Gastrocnemius medialis (tissue), 4 donors: ENCODE measurements around the gene WWOX. TPM values are rescaled to one million over a fixed set of nuclear protein-coding genes. Genes with fewer than 3 reads are reported as not detected.

ENCODE experiments used
- ATAC-seq, 2 donors: fragments of 150-250 bp; one replicate each; pipeline ENCODE4 v1.9.1; 2016
- DNase-seq, 2 donors: peaks; one replicate each; pipeline ENCODE4 v3.0.0-alpha.2; 2019
- H3K27ac ChIP-seq, 4 donors: fragments of 200-600 bp; sonication (generic); 1 replicate in 1 of 4; 2 replicates in 3 of 4; pipeline ENCODE4 v1.5.1; 2016 to 2018; ENCODE audit warnings: mild to moderate bottlenecking in 2 of 4, moderate library complexity in 1 of 4
- H3K27me3 ChIP-seq, 3 donors: fragments of 200-600 bp; sonication (generic) in 2 of 3; 1 replicate in 1 of 3; 2 replicates in 2 of 3; pipeline versions ENCODE4 v1.5.1 to v1.6.0; 2016 to 2019; ENCODE audit warnings: mild to moderate bottlenecking in 1 of 3, moderate library complexity in 1 of 3
- H3K36me3 ChIP-seq, 2 donors: fragments of 200-600 bp; sonication (generic) in 1 of 2; one replicate each; pipeline ENCODE4 v1.5.1; 2017 to 2018
- H3K4me1 ChIP-seq, 2 donors: fragments of 200-600 bp; sonication (generic) in 1 of 2; one replicate each; pipeline ENCODE4 v1.5.1; 2016 to 2017; ENCODE audit warnings: mild to moderate bottlenecking in 2 of 2
- H3K4me3 ChIP-seq, 4 donors: fragments of 200-600 bp; sonication (generic) in 3 of 4; 1 replicate in 1 of 4; 2 replicates in 3 of 4; pipeline ENCODE4 v1.5.1; 2016 to 2019; ENCODE audit warnings: mild to moderate bottlenecking in 2 of 4
- H3K9me3 ChIP-seq, 3 donors: fragments of 200-600 bp; sonication (generic) in 2 of 3; 1 replicate in 1 of 3; 2 replicates in 2 of 3; pipeline ENCODE4 v1.5.1; 2016 to 2019
- POLR2A ChIP-seq, 2 donors: fragments of 450-650 bp; IDR thresholded peaks; one replicate each; pipeline ENCODE4 v1.6.1; 2017; ENCODE audit warnings: antibody characterized with exemption in 2 of 2, mild to moderate bottlenecking in 2 of 2, moderate library complexity in 2 of 2
- in situ Hi-C, 4 donors: fragments of 200-750 bp; cut with MboI; loops; one replicate each; pipeline versions ENCODE4 v1.15.0 to v1.8.0; 2017; ENCODE audit warnings: low sequenced_read_pairs in 4 of 4
- intact Hi-C: fragments of 100-400 bp; cut with DNase I; formaldehyde crosslinking; loops from one replicate; pipeline ENCODE4 v1.15.1; 2023; ENCODE audit warnings: low total_unique reads
- total RNA-seq, 4 donors: library from RNA; depleted of rRNA; stranded (reverse); fragments of >200 nt; gene quantifications; one replicate each; pipeline versions ENCODE4 v1.1.0 to v1.2.3, GENCODE V29; 2016
- TF ChIP-seq, protein P1 (sequence below), 5 experiments: fragments of 450-650 bp in 3 of 5; fragments of 200-600 bp in 2 of 5; sonication (generic) in 2 of 5; IDR thresholded peaks in 4 of 5; conservative IDR thresholded peaks in 1 of 5; 1 replicate in 4 of 5; 2 replicates in 1 of 5; pipeline ENCODE4 v1.5.1; 2016 to 2019; ENCODE audit warnings: antibody characterized with exemption in 5 of 5, mild to moderate bottlenecking in 3 of 5, moderate library complexity in 3 of 5

The WWOX gene
- total RNA-seq, 4 donors from 2014 or later, result 3.3 to 13.0 (median 6.0) TPM

DNA sequence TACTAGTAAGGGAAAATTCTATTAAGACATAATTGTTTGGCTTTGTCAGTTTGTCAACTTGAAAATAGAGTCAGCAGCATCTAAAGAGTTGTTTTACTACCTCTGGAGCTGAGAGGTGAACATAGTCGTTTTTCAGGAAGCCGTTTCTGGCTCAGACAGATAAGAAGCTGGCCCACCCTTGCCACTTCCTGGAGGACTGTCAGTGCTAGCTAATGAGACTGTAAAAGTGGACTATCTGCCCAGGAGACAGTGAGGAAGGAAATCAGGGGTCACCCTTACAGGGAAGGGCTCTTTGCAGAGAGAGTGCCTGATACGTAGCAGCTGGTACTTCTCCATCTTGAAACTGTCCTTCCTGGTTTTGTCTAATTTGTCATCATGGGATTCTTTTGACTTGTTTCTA is 328.7 kb downstream of the WWOX start:
- Histone ChIP-seq H3K36me3 (no peaks in the 10 kb centered on the region), H3K4me1 (no peaks in the 10 kb centered on the region), H3K9me3 (no peaks in the 10 kb centered on the region), H3K27me3 (no peaks in the 10 kb centered on the region), H3K4me3 (no peak overlapping the region), H3K27ac (no peak overlapping the region)
- DNase-seq (no peak), ATAC-seq (no peak)
- in situ Hi-C loops, result loop anchor here in 1 of 4 donors (25.0 kb wide), 1 partner anchor 291 kb away; no protein-coding TSS in a partner anchor
- intact Hi-C loops, result no loop called here
- TF ChIP-seq, protein P1, sequence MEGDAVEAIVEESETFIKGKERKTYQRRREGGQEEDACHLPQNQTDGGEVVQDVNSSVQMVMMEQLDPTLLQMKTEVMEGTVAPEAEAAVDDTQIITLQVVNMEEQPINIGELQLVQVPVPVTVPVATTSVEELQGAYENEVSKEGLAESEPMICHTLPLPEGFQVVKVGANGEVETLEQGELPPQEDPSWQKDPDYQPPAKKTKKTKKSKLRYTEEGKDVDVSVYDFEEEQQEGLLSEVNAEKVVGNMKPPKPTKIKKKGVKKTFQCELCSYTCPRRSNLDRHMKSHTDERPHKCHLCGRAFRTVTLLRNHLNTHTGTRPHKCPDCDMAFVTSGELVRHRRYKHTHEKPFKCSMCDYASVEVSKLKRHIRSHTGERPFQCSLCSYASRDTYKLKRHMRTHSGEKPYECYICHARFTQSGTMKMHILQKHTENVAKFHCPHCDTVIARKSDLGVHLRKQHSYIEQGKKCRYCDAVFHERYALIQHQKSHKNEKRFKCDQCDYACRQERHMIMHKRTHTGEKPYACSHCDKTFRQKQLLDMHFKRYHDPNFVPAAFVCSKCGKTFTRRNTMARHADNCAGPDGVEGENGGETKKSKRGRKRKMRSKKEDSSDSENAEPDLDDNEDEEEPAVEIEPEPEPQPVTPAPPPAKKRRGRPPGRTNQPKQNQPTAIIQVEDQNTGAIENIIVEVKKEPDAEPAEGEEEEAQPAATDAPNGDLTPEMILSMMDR (IDR thresholded peaks at IDR 0.05 in 4 of 5, conservative IDR thresholded peaks at IDR 0.05 in 1 of 5), result no peak
- no peak for TF ChIP-seq POLR2A (IDR thresholded peaks at IDR 0.05)

- no peaks in the 10 kb centered on the region for H3K9me3 ChIP-seq
- intact Hi-C loops, result no loop called here
- H3K27me3 ChIP-seq, result no peaks in the 10 kb centered on the region
- in situ Hi-C loops, result loop anchor here in 1 of 4 donors (25.0 kb wide), 1 partner anchor 293 kb away; no protein-coding TSS in a partner anchor
- no peak for TF ChIP-seq POLR2A (IDR thresholded peaks at IDR 0.05)
- TF ChIP-seq, protein P1 (IDR thresholded peaks at IDR 0.05 in 4 of 5, conservative IDR thresholded peaks at IDR 0.05 in 1 of 5), result no peak
- no peaks in the 10 kb centered on the region for H3K4me1 ChIP-seq
- no peaks in the 10 kb centered on the region for H3K36me3 ChIP-seq
- H3K4me3 ChIP-seq, result no peak overlapping the region
- no peak overlapping the region for H3K27ac ChIP-seq
- no peak for DNase-seq
- ATAC-seq, result no peak
Observed at GRCh38 chr16:78430281-78430680, 330.8 kb downstream of the WWOX start.

GRCh38 chr16:78431004-78431670 is 331.7 kb downstream of the WWOX start:
- intact Hi-C loops, result no loop called here
- H3K9me3 ChIP-seq, result no peaks in the 10 kb centered on the region
- no peak overlapping the region for H3K4me3 ChIP-seq
- no peaks in the 10 kb centered on the region for H3K36me3 ChIP-seq
- TF ChIP-seq, protein P1 (IDR thresholded peaks at IDR 0.05 in 4 of 5, conservative IDR thresholded peaks at IDR 0.05 in 1 of 5), result no peak
- no peak for TF ChIP-seq POLR2A (IDR thresholded peaks at IDR 0.05)
- in situ Hi-C loops, result loop anchor here in 1 of 4 donors (25.0 kb wide), 1 partner anchor 294 kb away; no protein-coding TSS in a partner anchor
- no peak overlapping the region for H3K27ac ChIP-seq
- no peak for DNase-seq
- H3K4me1 ChIP-seq, result no peaks in the 10 kb centered on the region
- H3K27me3 ChIP-seq, result no peaks in the 10 kb centered on the region
- ATAC-seq, result no peak

DNA sequence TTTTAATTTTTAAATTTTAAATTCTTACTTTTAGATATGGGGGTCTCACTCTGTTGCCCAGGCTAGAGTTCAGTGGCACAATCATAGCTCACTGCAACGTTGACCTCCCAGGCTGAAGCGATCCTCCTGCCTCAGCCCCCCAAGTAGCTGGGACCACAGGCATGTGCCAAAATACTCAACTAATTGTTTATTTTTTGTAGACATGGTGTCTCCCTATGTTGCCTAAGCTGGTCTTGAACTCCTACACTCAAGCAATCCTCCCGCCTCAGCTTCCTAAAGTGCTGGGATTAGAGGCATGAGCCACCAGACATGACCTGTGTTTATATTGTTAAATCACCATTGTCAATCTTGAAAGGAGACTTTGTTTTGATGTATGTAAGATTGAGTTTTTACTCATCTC is 332.2 kb downstream of the WWOX start:
- H3K4me3 ChIP-seq, result no peak overlapping the region
- in situ Hi-C loops, result loop anchor here in 1 of 4 donors (25.0 kb wide), 1 partner anchor 294 kb away; no protein-coding TSS in a partner anchor
- intact Hi-C loops, result no loop called here
- ATAC-seq (no peak), DNase-seq (no peak)
- no peaks in the 10 kb centered on the region for H3K36me3 ChIP-seq
- no peak overlapping the region for H3K27ac ChIP-seq
- H3K9me3 ChIP-seq, result no peaks in the 10 kb centered on the region
- no peaks in the 10 kb centered on the region for H3K4me1 ChIP-seq
- H3K27me3 ChIP-seq, result no peaks in the 10 kb centered on the region
- no peak for TF ChIP-seq POLR2A (IDR thresholded peaks at IDR 0.05)
- TF ChIP-seq, protein P1 (IDR thresholded peaks at IDR 0.05 in 4 of 5, conservative IDR thresholded peaks at IDR 0.05 in 1 of 5), result no peak
